ENCODE measurements around the gene FIZ1. TPM values are rescaled to one million over a fixed set of nuclear protein-coding genes. Genes with fewer than 3 reads are reported as not detected.
A peak's percentile ranks its signal among the peaks of the same experiment; 100 is the strongest.
"Not testable (repeated sequence)": the region's sequence is repeated elsewhere in the genome, so short reads cannot be mapped to it uniquely, and the experiment has no call there.

The FIZ1 gene
- total RNA-seq, 1 donor from 2014 or later, result 2.5 TPM

GRCh38 chr19:55578031-55578760 is 21.1 kb downstream of the FIZ1 start:
- DNase-seq (ENCODE audit: low read depth, low spot score), result no peak

- no peak for DNase-seq (ENCODE audit: low read depth, low spot score)
Measured at GRCh38 chr19:55576746-55577145, 22.6 kb downstream of the FIZ1 start.

- DNase-seq (ENCODE audit: low read depth, low spot score), result not testable (repeated sequence)
Measured at GRCh38 chr19:55573929-55574328, 25.4 kb downstream of the FIZ1 start.

GRCh38 chr19:55569477-55569876 is 29.8 kb downstream of the FIZ1 start:
- not testable (repeated sequence) for DNase-seq (ENCODE audit: low read depth, low spot score)

- DNase-seq (ENCODE audit: low read depth, low spot score), result no peak
Measured at GRCh38 chr19:55567708-55568328, 31.5 kb downstream of the FIZ1 start.

GRCh38 chr19:55566823-55567222 is 32.5 kb downstream of the FIZ1 start:
- DNase-seq (ENCODE audit: low read depth, low spot score), result no peak

GRCh38 chr19:55563261-55563690 is 36.0 kb downstream of the FIZ1 start:
- DNase-seq (ENCODE audit: low read depth, low spot score), result no peak

GRCh38 chr19:55559684-55560083 is 39.6 kb downstream of the FIZ1 start:
- no peak for DNase-seq (ENCODE audit: low read depth, low spot score)

- no peak for DNase-seq (ENCODE audit: low read depth, low spot score)
Measured at GRCh38 chr19:55554741-55555152, 44.6 kb downstream of the FIZ1 start.

- DNase-seq (ENCODE audit: low read depth, low spot score), result no peak
Measured at GRCh38 chr19:55554302-55554701, 45.0 kb downstream of the FIZ1 start.

GRCh38 chr19:55553217-55554182 is 45.8 kb downstream of the FIZ1 start:
- no peak for DNase-seq (ENCODE audit: low read depth, low spot score)

GRCh38 chr19:55552620-55553019 is 46.7 kb downstream of the FIZ1 start:
- DNase-seq (ENCODE audit: low read depth, low spot score), result no peak

GRCh38 chr19:55552206-55552605 is 47.1 kb downstream of the FIZ1 start:
- no peak for DNase-seq (ENCODE audit: low read depth, low spot score)

- no peak for DNase-seq (ENCODE audit: low read depth, low spot score)
Measured at GRCh38 chr19:55550321-55550650, 49.0 kb downstream of the FIZ1 start.

GRCh38 chr19:55549500-55550320 is 49.6 kb downstream of the FIZ1 start:
- peak; percentile 40 for DNase-seq (ENCODE audit: low read depth, low spot score)

- DNase-seq (ENCODE audit: low read depth, low spot score), result peak; percentile 87
Measured at GRCh38 chr19:55546822-55547614, 52.3 kb downstream of the FIZ1 start.

GRCh38 chr19:55546011-55546410 is 53.3 kb downstream of the FIZ1 start:
- no peak for DNase-seq (ENCODE audit: low read depth, low spot score)

- no peak for DNase-seq (ENCODE audit: low read depth, low spot score)
Measured at GRCh38 chr19:55545443-55545842, 53.9 kb downstream of the FIZ1 start, which contains the start of gene SBK3. Gene SBK3, minus strand, starts transcription at chr19:55545543. Its CDS starts 0 bp downstream, at chr19:55545543.

GRCh38 chr19:55544776-55545439 is 54.4 kb downstream of the FIZ1 start:
- DNase-seq (ENCODE audit: low read depth, low spot score), result no peak

- no peak for DNase-seq (ENCODE audit: low read depth, low spot score)
Measured at GRCh38 chr19:55544014-55544413, 55.3 kb downstream of the FIZ1 start.
